Measurements from ENCODE around the gene GMPS. TPM values are rescaled to one million over a fixed set of nuclear protein-coding genes. Genes with fewer than 3 reads are reported as not detected.

GMPS gene
- total RNA-seq, 1 donor from 2014 or later = 31.1 TPM

Other genes starting within 250 kb of the GMPS start
- gene PLCH1, start 125.6 kb upstream of the GMPS start, total RNA-seq (ENCODE audit: insufficient read depth, low replicate concordance) = 5.1 TPM
- 5.5 TPM for gene C3orf33, start 64.4 kb upstream of the GMPS start, total RNA-seq (ENCODE audit: insufficient read depth, low replicate concordance)
- gene SLC33A1, start 16.2 kb upstream of the GMPS start, total RNA-seq (ENCODE audit: insufficient read depth, low replicate concordance) = 20.9 TPM
- 0.72 TPM for gene KCNAB1, start 249.9 kb downstream of the GMPS start, total RNA-seq (ENCODE audit: insufficient read depth, low replicate concordance)